RWPE2 (cell line): Measurements from ENCODE around the gene METTL16.
"Not testable (repeated sequence)": the region's sequence is repeated elsewhere in the genome, so short reads cannot be mapped to it uniquely, and the experiment has no call there.

Experiments
- ATAC-seq: fragments of 200-7000 bp; cut with Tn5 transposase; 3 replicates; pipeline ENCODE4 v1.9.1; 2021; ENCODE audit warnings: low read depth
- DNase-seq: peaks from one replicate; pipeline ENCODE4 v3.0.0-alpha.2; 2020; ENCODE audit warnings: low spot score
- H3K27ac ChIP-seq: fragments of 450-650 bp; 2 replicates; pipeline ENCODE4 v1.5.1; 2017; ENCODE audit warnings: mild to moderate bottlenecking; ENCODE audit not compliant: poor library complexity, severe bottlenecking
- H3K27me3 ChIP-seq: fragments of 250-450 bp; sonication (Bioruptor Pico); 2 replicates; pipeline ENCODE4 v1.5.1; 2021; ENCODE audit warnings: mild to moderate bottlenecking, moderate library complexity; ENCODE audit not compliant: insufficient read depth, poor library complexity, severe bottlenecking
- H3K36me3 ChIP-seq: fragments of 250-450 bp; sonication (Bioruptor Pico); 2 replicates; pipeline ENCODE4 v1.5.1; 2020; ENCODE audit warnings: low read depth, mild to moderate bottlenecking, moderate library complexity
- H3K4me1 ChIP-seq: fragments of 250-450 bp; sonication (Bioruptor Pico); 2 replicates; pipeline ENCODE4 v1.5.1; 2021; ENCODE audit warnings: mild to moderate bottlenecking, moderate library complexity; ENCODE audit not compliant: insufficient read depth, poor library complexity, severe bottlenecking
- H3K4me3 ChIP-seq: fragments of 250-450 bp; sonication (Bioruptor Pico); 2 replicates; pipeline ENCODE4 v1.5.1; 2021; ENCODE audit warnings: mild to moderate bottlenecking, moderate library complexity; ENCODE audit not compliant: severe bottlenecking
- H3K9me3 ChIP-seq: fragments of 250-450 bp; sonication (Bioruptor Pico); 2 replicates; pipeline ENCODE4 v1.5.1; 2021; ENCODE audit warnings: mild to moderate bottlenecking, moderate library complexity; ENCODE audit not compliant: severe bottlenecking
- CTCF ChIP-seq: fragments of 450-650 bp; IDR thresholded peaks from one replicate; pipeline ENCODE4 v1.5.1; 2017; ENCODE audit warnings: mild to moderate bottlenecking, moderate library complexity; ENCODE audit not compliant: poor library complexity, severe bottlenecking

METTL16 gene

GRCh38 chr17:2549392-2550211 is 37.9 kb upstream of the METTL16 start:
- ATAC-seq (no peak), DNase-seq (no peak)
- no peaks in the 10 kb centered on the region for H3K36me3 ChIP-seq
- TF ChIP-seq CTCF, result no peak
- H3K27ac ChIP-seq, result no peak overlapping the region
- H3K4me3 ChIP-seq, result no peak overlapping the region
- H3K4me1 ChIP-seq, result peaks cover 3% of the 10 kb centered on the region
- H3K27me3 ChIP-seq, result no peaks in the 10 kb centered on the region
- H3K9me3 ChIP-seq, result no peaks in the 10 kb centered on the region

GRCh38 chr17:2548026-2548425 is 36.3 kb upstream of the METTL16 start:
- ATAC-seq, H3K9me3 ChIP-seq, DNase-seq, H3K4me1 ChIP-seq, H3K27me3 ChIP-seq, H3K4me3 ChIP-seq, H3K36me3 ChIP-seq, H3K27ac ChIP-seq: not testable (repeated sequence)

- Histone ChIP-seq H3K27ac (no peak overlapping the region), H3K36me3 (no peaks in the 10 kb centered on the region), H3K4me1 (peaks cover 3% of the 10 kb centered on the region), H3K27me3 (no peaks in the 10 kb centered on the region), H3K9me3 (no peaks in the 10 kb centered on the region), H3K4me3 (no peak overlapping the region)
- ATAC-seq (peak; percentile 86), DNase-seq (no peak)
- no peak for TF ChIP-seq CTCF
These were observed 35.5 kb upstream of the METTL16 start for GRCh38 chr17:2547176-2547575.

- Histone ChIP-seq H3K36me3 (no peaks in the 10 kb centered on the region), H3K27me3 (no peaks in the 10 kb centered on the region), H3K4me1 (peaks cover 3% of the 10 kb centered on the region), H3K27ac (no peak overlapping the region), H3K9me3 (no peaks in the 10 kb centered on the region), H3K4me3 (no peak overlapping the region)
- ATAC-seq (no peak), DNase-seq (no peak)
- TF ChIP-seq CTCF, result no peak
These were observed 33.7 kb upstream of the METTL16 start for GRCh38 chr17:2545393-2545792.

GRCh38 chr17:2542456-2542855 is 30.8 kb upstream of the METTL16 start:
- no peak for DNase-seq
- Histone ChIP-seq H3K36me3 (no peaks in the 10 kb centered on the region), H3K4me3 (no peak overlapping the region), H3K4me1 (peaks cover 2% of the 10 kb centered on the region), H3K27me3 (no peaks in the 10 kb centered on the region), H3K9me3 (no peaks in the 10 kb centered on the region), H3K27ac (no peak overlapping the region)
- ATAC-seq, result no peak
- no peak for TF ChIP-seq CTCF
